Karpas-422 (cell line): ENCODE measurements around the gene MAP2K4. TPM values are rescaled to one million over a fixed set of nuclear protein-coding genes. Genes with fewer than 3 reads are reported as not detected.

ENCODE experiments used
- DNase-seq: peaks from one replicate; pipeline ENCODE4 v3.0.0-alpha.2; 2015
- H2AFZ ChIP-seq: fragments of 200-600 bp; sonication (generic); 2 replicates; pipeline ENCODE4 v1.6.1; 2014; ENCODE audit warnings: antibody characterized with exemption, low read length, mixed read lengths
- H3K27ac ChIP-seq: fragments of 200-600 bp; sonication (generic); 2 replicates; pipeline ENCODE4 v1.5.1; 2014; ENCODE audit warnings: mild to moderate bottlenecking, low read length, moderate library complexity
- H3K27me3 ChIP-seq: fragments of 200-600 bp; sonication (generic); 2 replicates; pipeline ENCODE4 v1.6.1; 2014; ENCODE audit warnings: low read length, mixed read lengths
- H3K36me3 ChIP-seq: fragments of 200-600 bp; sonication (generic); 2 replicates; pipeline ENCODE4 v1.6.1; 2014; ENCODE audit warnings: low read length, mixed read lengths; ENCODE audit not compliant: insufficient read depth
- H3K4me1 ChIP-seq: fragments of 200-600 bp; sonication (generic); 2 replicates; pipeline ENCODE4 v1.6.1; 2014; ENCODE audit warnings: mild to moderate bottlenecking, low read length, mixed read lengths
- H3K4me2 ChIP-seq: fragments of 200-600 bp; sonication (generic); 2 replicates; pipeline ENCODE4 v1.6.1; 2014; ENCODE audit warnings: low read length, low read depth, mild to moderate bottlenecking; ENCODE audit not compliant: poor library complexity, severe bottlenecking
- H3K4me3 ChIP-seq: fragments of 200-600 bp; sonication (generic); 2 replicates; pipeline ENCODE4 v1.5.1; 2014; ENCODE audit warnings: mild to moderate bottlenecking, antibody characterized with exemption, low read length, mixed read lengths
- H3K79me2 ChIP-seq: fragments of 200-600 bp; sonication (generic); 2 replicates; pipeline ENCODE4 v1.6.1; 2014; ENCODE audit warnings: mild to moderate bottlenecking, low read length, mixed read lengths
- H3K9ac ChIP-seq: fragments of 200-600 bp; sonication (generic); 2 replicates; pipeline ENCODE4 v1.6.0; 2014; ENCODE audit warnings: low read length
- H3K9me2 ChIP-seq: fragments of 200-600 bp; sonication (generic), shearing (Covaris generic); replicated peaks from 2 replicates; pipeline ENCODE4 v1.6.0; 2014; ENCODE audit warnings: mild to moderate bottlenecking, low read length, moderate library complexity; ENCODE audit not compliant: insufficient read depth
- H3K9me3 ChIP-seq: fragments of 300-700, 200-600 bp; sonication (generic); 2 replicates; pipeline ENCODE4 v1.6.1; 2014; ENCODE audit warnings: low read length, mixed read lengths
- H4K20me1 ChIP-seq: fragments of 200-600 bp; sonication (generic); 2 replicates; pipeline ENCODE4 v1.6.1; 2014; ENCODE audit warnings: mild to moderate bottlenecking, antibody characterized with exemption, low read length, low read depth; ENCODE audit not compliant: insufficient read depth
- total RNA-seq: library from RNA; depleted of rRNA; stranded (reverse); fragments of >200 nt; shearing (Covaris generic); gene quantifications from 2 replicates; pipeline ENCODE4 v1.2.3, GENCODE V29; 2014; ENCODE audit warnings: low replicate concordance

Gene MAP2K4
- total RNA-seq, 1 experiment from 2014 or later: 29.7 TPM

DNA sequence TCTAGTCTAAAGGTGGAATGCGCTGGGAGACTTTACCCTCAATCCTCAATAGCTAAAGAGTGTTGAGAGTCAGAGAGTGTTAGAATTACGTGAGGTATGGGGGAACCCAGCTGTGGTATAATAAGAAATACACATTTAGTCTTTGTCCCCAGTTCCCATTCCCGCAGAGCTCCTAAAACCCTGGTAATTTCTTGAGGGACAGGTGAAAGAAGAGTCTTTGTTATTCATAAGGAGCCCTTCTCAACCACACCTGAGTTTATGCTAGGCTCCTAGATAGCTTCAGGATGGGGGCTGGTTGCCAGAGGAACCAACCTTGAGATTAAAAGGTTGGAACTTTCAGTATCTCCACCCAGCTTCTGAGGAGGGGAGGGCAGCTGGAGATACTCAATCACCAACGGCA lies 29.2 kb upstream of the MAP2K4 start:
- no peak for DNase-seq
- H3K9me2 ChIP-seq: no peaks in the 10 kb centered on the region

DNA sequence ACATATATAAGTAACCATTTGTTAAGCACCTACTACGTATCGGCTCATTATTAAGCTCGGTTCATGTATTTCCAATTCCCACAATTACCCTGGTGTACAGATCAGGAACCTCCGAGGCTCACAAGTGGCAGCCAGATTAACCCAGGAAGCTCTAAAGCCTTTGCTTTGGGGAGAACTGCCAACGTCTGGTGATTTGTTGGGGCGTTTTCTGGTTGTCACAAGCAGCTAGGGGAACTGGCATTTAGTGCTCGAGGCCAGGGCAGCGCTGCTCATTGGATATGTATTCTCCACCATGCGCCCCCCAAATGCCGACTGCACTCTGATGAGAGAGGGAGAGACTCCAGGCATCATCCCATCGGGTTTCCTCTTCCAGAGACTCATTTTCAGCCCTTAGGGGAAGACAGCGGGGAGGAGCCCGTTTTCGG lies 23.9 kb upstream of the MAP2K4 start:
- Histone ChIP-seq H3K4me2 (peak overlapping the region; percentile 82), H3K9me3 (no peaks in the 10 kb centered on the region), H3K36me3 (no peaks in the 10 kb centered on the region), H3K27me3 (no peaks in the 10 kb centered on the region), H3K27ac (peak overlapping the region; percentile 55), H3K4me3 (peak overlapping the region; percentile 94), H3K9ac (peak overlapping the region; percentile 91), H3K9me2 (peaks cover 6% of the 10 kb centered on the region; the same call in 1 of the 2 replicates), H3K4me1 (peaks cover 14% of the 10 kb centered on the region), H2AFZ (peak overlapping the region; percentile 40), H4K20me1 (no peaks in the 10 kb centered on the region), H3K79me2 (peaks cover 23% of the 10 kb centered on the region)
- DNase-seq: peak; percentile 85

More for the DNA sequence above, 29.2 kb upstream of the MAP2K4 start:
- Histone ChIP-seq H3K9ac (no peak overlapping the region), H3K4me1 (peaks cover 8% of the 10 kb centered on the region), H4K20me1 (no peaks in the 10 kb centered on the region), H3K4me2 (no peak overlapping the region), H2AFZ (no peak overlapping the region), H3K4me3 (no peak overlapping the region), H3K27ac (no peak overlapping the region), H3K36me3 (peaks cover 5% of the 10 kb centered on the region; the same call in 1 of the 2 replicates), H3K9me3 (no peaks in the 10 kb centered on the region), H3K27me3 (no peaks in the 10 kb centered on the region), H3K79me2 (peaks cover 30% of the 10 kb centered on the region)

DNA sequence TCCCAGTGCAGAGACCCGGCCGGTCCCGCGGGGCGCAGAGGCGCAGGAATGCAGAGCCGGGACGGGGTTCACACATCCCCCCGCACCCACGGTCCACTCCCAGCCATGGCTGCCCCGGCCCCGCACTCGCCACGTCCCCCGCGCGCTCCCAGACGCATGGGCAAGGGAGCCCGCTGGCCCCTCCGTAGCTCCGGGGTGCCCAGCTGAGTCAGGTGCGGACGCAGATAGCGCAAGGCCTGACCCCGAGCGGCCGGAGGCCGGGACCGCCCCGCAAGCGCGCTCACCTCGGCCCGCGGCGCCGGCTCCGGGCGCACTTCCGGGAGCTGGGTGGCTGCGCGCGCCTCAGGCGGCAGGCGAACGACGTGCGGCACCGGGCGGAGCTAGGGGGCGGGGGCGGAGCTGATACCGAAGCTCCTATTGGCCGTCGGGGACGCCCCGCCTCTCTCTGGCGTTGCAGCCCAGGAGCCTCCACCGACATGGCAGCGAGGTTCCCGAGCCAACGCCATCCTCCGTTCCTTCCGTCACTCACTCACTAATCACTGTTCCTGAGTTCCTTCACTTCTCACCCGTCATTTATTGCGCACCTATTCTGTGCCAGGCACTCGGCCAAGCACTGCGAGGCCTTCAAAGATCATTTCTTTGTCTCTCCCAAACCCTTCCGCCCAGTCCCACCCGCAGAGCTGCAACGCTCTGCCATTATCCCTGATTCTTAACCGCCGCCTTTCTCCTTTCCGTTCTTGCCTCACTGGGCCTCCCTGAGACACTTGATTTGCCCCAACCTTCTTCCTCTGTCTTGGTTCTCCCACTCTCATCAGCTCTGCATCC lies 23.3 kb upstream of the MAP2K4 start, which contains the start of gene ZNF18:
ZNF18 (minus strand) TSS at position 329 of the 825 bp plus-strand sequence. CDS start 4,646 bp downstream, outside the sequence.
- Histone ChIP-seq H3K36me3 (no peaks in the 10 kb centered on the region), H3K9me2 (peaks cover 6% of the 10 kb centered on the region; the same call in 1 of the 2 replicates), H2AFZ (peak within 1 kb of the TSS; percentile 100), H3K27ac (peak within 1 kb of the TSS; percentile 55), H3K9ac (peak within 1 kb of the TSS; percentile 91), H3K4me3 (peak within 1 kb of the TSS; percentile 94), H3K4me1 (peaks cover 14% of the 10 kb centered on the region), H3K4me2 (peak within 1 kb of the TSS; percentile 87), H3K79me2 (peaks cover 23% of the 10 kb centered on the region), H4K20me1 (no peaks in the 10 kb centered on the region), H3K9me3 (no peaks in the 10 kb centered on the region), H3K27me3 (no peaks in the 10 kb centered on the region)
- DNase-seq: peak; percentile 98

DNA sequence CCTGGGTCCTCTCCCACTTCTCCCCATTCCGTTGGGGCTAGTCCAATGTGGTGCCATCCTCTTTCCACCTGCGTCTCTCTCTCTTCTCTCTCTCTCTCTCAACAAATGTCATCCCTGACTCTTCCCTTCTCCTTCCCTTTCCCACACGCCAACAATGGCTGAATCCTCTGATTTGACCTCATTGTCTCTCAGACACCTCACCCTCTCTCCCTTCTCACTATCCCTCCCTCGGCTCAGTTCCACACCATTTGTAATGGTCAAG lies 22.8 kb upstream of the MAP2K4 start:
- peak overlapping the region; percentile 87 for H3K4me2 ChIP-seq
- peak overlapping the region; percentile 100 for H2AFZ ChIP-seq

DNA sequence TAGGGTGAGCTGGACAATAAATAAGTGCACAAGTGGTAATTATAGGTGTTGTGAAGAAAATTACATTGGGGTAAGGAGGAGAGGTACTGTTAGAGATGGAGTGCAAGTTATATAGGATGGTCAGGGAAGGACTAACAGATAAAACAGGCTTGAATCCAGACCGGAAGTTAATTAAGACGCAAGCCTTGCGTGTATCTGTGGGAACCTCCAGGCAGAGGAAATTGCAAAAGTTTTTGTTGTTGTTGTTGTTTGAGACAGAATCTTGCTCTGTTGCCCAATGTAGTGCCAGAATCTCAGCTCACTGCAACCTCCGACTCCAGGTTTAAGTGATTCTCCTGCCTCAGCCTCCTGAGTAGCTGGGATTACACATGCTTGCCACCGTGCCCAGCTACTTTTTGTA lies 21.0 kb upstream of the MAP2K4 start:
- no peaks in the 10 kb centered on the region for H3K9me3 ChIP-seq
- H4K20me1 ChIP-seq: no peaks in the 10 kb centered on the region
- no peaks in the 10 kb centered on the region for H3K36me3 ChIP-seq
- no peak overlapping the region for H3K4me3 ChIP-seq
- H2AFZ ChIP-seq: no peak overlapping the region
- no peak overlapping the region for H3K4me2 ChIP-seq
- H3K27me3 ChIP-seq: no peaks in the 10 kb centered on the region
- no peak overlapping the region for H3K9ac ChIP-seq
- peaks cover 14% of the 10 kb centered on the region for H3K4me1 ChIP-seq
- peaks cover 23% of the 10 kb centered on the region for H3K79me2 ChIP-seq
- no peak overlapping the region for H3K27ac ChIP-seq
- H3K9me2 ChIP-seq: peaks cover 6% of the 10 kb centered on the region; the same call in 1 of the 2 replicates
- no peak for DNase-seq

More for the DNA sequence above, 22.8 kb upstream of the MAP2K4 start:
- Histone ChIP-seq H3K36me3 (no peaks in the 10 kb centered on the region), H3K4me1 (peaks cover 14% of the 10 kb centered on the region), H3K27me3 (no peaks in the 10 kb centered on the region), H3K79me2 (peaks cover 23% of the 10 kb centered on the region), H3K4me3 (peak overlapping the region; percentile 94), H3K9me3 (no peaks in the 10 kb centered on the region), H3K9ac (peak overlapping the region; percentile 72; the same call in 1 of the 2 replicates), H4K20me1 (no peaks in the 10 kb centered on the region), H3K9me2 (peaks cover 6% of the 10 kb centered on the region; the same call in 1 of the 2 replicates), H3K27ac (no peak overlapping the region)
- no peak for DNase-seq

DNA sequence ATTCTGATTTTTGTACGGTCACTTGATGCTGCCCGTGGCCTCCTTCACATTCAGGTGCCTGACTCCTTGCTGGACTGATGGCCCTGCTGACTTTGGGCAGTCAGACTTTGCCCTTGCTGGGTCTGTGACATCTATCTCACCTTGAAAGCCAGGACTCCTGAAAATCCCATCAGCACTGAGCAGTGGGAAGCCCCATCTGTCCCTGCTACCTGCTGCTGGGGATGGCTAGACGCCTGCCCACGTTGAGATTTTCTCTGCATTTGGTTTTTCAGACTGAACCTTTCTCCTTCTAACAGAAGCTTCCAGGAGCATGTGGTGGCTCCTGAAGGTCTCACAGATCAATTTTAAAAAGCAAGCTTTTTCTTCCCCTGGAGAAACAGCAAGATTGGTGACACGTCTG lies 13.2 kb upstream of the MAP2K4 start:
- H3K36me3 ChIP-seq: no peaks in the 10 kb centered on the region
- H3K4me2 ChIP-seq: no peak overlapping the region
- no peak overlapping the region for H3K9ac ChIP-seq
- H3K79me2 ChIP-seq: no peaks in the 10 kb centered on the region
- H3K4me3 ChIP-seq: no peak overlapping the region
- no peak for DNase-seq
- H3K9me3 ChIP-seq: no peaks in the 10 kb centered on the region
- no peaks in the 10 kb centered on the region for H3K27me3 ChIP-seq
- H3K27ac ChIP-seq: no peak overlapping the region
- no peaks in the 10 kb centered on the region for H3K9me2 ChIP-seq
- no peaks in the 10 kb centered on the region for H4K20me1 ChIP-seq
- no peaks in the 10 kb centered on the region for H3K4me1 ChIP-seq
- no peak overlapping the region for H2AFZ ChIP-seq

DNA sequence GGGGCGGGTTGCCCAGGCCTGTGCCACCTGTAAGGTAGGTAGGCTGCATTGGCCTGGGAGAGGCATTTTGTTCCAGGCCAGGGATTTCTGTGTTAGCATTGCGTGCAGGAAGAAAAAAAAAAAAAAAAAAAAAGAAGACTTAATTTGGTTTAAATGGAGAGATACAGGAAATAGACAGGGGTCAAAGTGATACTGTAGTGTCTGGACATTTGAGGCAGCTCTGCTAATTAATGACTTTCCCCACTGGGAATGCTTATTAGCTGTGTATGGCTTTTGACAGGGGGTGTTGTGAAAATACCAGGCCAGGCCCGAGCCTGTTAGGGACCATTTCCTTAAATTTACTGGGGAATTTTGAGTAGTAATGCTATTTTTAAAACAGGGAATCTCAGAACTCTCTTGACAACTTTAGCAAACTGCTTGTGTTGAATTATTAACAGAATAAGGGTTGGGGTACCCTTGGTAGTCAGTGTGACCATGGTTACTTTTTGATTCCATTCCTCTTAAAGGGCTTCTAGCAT lies 1.0 kb downstream of the MAP2K4 start:
- H4K20me1 ChIP-seq: peaks cover 47% of the 10 kb centered on the region
- H3K79me2 ChIP-seq: peaks cover 51% of the 10 kb centered on the region
- peak overlapping the region; percentile 89 for H3K9ac ChIP-seq
- H3K36me3 ChIP-seq: no peaks in the 10 kb centered on the region
- H3K4me2 ChIP-seq: peak overlapping the region; percentile 91
- no peaks in the 10 kb centered on the region for H3K9me2 ChIP-seq
- peaks cover 16% of the 10 kb centered on the region for H3K4me1 ChIP-seq
- no peaks in the 10 kb centered on the region; the same call in 1 of the 2 replicates for H3K27me3 ChIP-seq
- no peak overlapping the region for H3K27ac ChIP-seq
- no peak overlapping the region for H2AFZ ChIP-seq
- no peaks in the 10 kb centered on the region for H3K9me3 ChIP-seq
- DNase-seq: peak; percentile 41
- H3K4me3 ChIP-seq: peak overlapping the region; percentile 81

DNA sequence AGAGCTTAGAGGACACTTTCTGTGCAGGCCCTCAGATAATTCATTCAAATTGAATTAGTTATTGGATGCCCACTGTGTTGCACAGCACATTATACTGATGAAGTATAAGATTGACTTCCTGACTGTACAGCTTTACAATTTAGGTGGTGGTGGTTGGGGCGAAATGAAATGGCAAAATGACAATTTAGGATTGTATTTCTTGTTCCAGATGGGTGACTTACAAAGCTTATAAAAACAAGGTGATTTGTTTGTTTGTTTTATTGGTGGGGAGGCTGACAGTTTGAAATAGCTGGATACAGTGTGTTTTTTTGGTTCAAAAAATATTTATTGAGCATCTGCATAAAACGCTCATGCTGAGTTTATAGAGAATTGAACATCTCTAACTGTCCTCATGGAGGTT lies 1.6 kb downstream of the MAP2K4 start:
- H3K4me1 ChIP-seq: peaks cover 16% of the 10 kb centered on the region
- H3K4me3 ChIP-seq: peak overlapping the region; percentile 81; the same call in 1 of the 2 replicates
- H4K20me1 ChIP-seq: peaks cover 53% of the 10 kb centered on the region

More for the DNA sequence above, 1.6 kb downstream of the MAP2K4 start:
- H3K9ac ChIP-seq: no peak overlapping the region
- no peak overlapping the region for H2AFZ ChIP-seq
- no peaks in the 10 kb centered on the region for H3K9me2 ChIP-seq
- H3K4me2 ChIP-seq: peak overlapping the region; percentile 91
- DNase-seq: no peak
- no peaks in the 10 kb centered on the region; the same call in 1 of the 2 replicates for H3K27me3 ChIP-seq
- no peak overlapping the region for H3K27ac ChIP-seq
- peaks cover 57% of the 10 kb centered on the region for H3K79me2 ChIP-seq
- H3K9me3 ChIP-seq: no peaks in the 10 kb centered on the region
- H3K36me3 ChIP-seq: no peaks in the 10 kb centered on the region
